GM21367 (cell line): Measurements from ENCODE around the gene CCDC167.
"Not testable (repeated sequence)": the region's sequence is repeated elsewhere in the genome, so short reads cannot be mapped to it uniquely, and the experiment has no call there.

Experiments used
- ATAC-seq: cut with Tn5 transposase; IDR thresholded peaks from one replicate; pipeline ENCODE4 v1.9.1; 2021; ENCODE audit not compliant: unreplicated experiment

CCDC167 gene

DNA sequence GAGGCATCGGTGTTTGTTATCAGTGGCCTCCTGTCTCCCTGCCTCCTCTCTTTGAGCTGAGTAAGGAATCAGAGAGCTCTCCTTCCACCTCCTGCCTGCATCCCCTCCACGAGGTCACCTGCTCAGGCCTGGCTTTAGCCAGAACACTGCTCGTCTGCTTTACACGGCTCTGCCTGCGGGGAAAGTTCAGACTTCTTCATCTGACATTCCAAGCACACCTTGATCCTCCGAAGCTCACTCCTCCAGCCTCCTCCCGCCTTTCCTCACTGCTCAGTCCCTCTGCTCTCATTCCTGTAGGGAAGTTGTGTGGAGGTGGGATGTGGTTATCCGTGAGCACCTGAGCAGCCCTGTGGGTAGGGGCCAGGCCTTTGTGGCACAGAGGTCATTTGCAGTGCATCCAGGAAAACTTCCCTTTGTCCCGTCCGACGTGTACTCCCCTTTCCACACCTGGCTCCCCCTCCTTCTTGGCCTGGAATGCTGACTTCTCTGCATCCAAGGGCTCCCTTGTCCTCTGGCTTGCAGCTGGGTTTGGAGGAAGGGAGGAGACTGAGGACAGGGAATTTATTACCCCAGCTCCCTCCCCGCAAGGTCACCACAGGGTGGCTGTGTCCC lies 12.8 kb upstream of the CCDC167 start:
- ATAC-seq: no peak

DNA sequence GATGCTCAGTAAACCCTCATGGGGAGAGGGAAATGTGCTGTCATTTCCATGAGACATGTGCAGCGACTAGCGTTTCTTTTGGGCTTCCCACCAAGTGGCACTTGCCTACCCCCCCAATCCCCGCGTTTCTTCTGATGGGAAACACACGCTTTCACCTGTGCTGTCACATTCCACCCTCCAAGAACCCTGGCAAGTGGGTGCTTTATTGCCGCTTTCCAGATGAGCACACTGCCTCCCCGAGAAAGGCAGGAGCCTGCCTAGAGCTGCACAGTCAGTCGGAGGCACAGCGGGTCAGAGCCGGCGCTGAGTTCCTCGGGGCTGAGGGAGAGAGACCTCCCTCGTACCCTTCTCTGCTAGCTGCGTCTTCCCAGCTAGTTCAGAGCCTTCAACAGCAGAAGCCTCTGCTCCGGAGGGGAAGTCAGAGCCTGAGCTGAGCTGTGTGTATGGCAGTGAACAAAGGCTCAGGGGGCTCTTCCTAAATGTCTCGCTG lies 12.3 kb upstream of the CCDC167 start:
- ATAC-seq: no peak

DNA sequence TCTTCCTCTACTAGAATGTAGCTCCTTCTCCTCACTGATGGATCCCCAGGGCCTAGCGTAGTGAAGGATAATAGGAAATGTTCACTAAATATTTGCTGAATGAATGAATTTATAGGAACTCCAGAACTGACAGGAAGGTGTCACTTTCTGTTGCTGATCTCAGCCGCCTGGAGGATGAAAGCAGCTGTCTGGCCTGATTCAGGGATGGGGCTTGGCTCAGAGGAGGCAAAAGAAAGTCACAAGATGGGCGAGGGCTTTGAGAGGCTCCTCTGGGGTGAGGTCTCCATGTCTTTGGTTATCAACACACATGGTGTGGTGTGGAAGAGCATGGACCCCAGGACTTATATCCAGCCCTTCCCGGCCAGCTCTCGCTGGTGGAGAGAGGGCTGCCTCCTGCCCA lies 11.5 kb upstream of the CCDC167 start:
- ATAC-seq: no peak

- ATAC-seq: no peak
Measured at GRCh38 chr6:37507690-37508421, 8.2 kb upstream of the CCDC167 start.

DNA sequence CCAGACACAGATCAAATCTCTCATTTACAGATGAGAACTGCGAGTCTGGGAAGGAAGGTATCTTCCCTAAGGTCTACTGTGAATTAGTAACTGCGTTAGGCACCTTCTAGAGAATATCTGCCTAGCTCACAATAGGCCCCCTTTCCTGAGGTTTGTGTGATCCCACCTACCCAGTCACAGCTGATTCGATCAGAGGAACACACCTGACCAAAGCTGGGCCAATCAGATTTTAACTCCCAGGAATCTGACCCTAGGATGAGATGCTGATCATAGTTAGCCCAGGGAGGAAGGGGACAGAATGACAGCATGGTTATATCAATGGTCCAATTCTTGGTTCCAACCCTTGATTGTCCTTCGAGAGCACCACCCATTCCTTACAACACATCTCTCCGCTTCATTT lies 7.4 kb upstream of the CCDC167 start:
- ATAC-seq: no peak

DNA sequence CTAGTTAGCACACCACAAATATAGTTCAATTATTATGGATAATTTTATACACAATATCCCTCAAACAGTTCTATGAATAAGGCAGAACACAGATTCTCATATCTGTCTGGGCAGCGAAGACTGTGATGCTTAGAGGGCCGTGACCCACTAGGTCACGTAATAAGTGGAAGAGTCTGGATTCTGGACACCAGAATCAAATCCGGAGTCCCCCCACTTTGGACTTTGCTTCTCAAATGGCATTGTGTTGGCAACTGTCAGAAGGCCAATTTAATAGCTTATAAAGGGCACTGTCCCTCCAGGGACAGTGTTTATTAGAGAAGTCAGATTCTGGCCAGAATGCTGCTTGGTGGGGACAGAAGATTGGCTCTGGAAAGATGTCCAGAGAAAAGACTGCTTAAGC lies 6.8 kb upstream of the CCDC167 start:
- ATAC-seq: no peak

DNA sequence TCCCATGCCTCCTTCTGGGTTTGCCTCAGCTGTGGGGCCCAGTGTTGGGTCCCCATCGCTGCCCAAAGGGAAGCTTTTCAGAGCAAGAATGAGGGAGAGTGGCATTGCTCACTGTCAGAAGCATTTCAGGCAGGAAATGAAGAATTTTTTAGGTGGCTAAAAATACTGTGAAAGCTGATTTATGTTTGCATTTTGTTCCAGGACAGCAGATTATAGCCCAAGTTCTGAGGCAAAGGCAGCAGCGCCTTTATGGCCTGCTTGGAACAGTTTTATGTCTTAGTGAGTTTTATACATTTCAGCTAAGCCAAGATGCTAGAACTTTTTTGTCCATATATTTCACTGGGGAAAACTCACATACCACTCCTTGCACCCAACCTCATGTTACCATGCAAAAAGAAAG lies 4.3 kb upstream of the CCDC167 start:
- ATAC-seq: no peak

GRCh38 chr6:37503309-37503965 lies 3.7 kb upstream of the CCDC167 start:
- ATAC-seq: no peak

DNA sequence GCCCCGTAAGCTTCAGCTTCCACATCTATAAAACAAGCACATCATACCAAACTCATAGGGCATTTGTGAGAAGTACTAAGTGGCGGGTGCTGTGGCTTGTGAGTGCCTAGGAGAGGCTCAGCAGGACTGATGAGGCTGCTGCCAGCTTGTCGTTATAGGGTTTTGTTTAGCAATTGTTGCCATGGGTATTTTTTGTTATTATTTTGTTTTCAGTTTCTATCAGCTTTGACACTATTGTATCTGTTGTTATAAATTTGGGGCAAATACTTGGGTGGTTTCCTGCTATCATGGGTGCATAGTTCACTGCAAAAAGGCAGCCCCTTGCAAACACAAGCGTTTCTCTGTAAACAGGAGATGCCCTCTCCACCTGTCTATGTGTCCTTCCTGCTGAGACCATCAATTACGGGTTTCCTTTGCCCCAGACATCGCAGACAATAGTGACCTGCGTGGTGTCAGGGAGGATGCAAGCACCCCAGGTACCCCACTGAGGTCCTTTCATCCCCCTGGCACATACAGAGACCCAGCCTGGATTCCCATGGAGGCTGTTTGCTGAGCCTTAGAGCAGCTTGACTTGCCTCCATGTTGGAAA lies 3.1 kb upstream of the CCDC167 start:
- no peak for ATAC-seq

DNA sequence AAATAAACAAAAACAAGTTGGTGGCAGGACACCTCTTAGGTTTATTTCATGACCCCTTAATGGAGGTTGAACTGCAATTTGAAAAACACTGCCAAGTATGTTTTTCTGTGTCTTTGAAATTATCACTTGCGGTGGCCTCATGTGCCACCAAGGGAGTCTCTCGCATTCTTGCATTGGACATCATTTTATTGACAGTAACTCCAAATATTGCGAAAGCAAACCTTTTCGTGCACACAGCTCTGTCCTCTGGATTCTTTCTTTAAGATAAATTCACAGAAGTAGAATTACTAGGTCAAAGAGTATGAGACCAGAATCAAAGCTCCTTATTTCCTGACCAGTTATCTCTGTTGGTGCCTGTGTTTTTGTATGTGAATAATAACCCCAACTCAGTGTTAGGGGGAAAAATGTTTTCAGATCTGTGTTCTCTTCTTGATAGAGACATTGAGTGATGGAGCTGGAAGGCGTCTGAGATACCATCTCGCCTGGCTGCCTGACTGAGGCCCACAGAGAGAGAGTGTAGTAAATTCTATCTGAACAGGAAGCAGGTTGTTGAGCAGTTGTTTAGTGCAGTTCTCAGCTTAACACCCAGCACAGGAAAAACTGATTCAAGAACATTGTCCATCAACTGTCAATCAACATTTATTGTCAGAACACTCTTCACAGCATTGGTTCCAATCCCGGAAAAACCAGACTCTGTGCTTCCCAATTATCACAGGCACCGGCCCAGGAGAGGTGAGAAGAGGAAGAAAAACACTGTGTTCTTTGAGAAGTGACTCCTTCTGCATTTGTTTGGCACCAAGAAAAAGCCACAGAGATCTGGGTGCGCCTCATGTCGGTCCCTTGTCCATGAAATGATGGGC lies 2.2 kb upstream of the CCDC167 start:
- no peak for ATAC-seq

DNA sequence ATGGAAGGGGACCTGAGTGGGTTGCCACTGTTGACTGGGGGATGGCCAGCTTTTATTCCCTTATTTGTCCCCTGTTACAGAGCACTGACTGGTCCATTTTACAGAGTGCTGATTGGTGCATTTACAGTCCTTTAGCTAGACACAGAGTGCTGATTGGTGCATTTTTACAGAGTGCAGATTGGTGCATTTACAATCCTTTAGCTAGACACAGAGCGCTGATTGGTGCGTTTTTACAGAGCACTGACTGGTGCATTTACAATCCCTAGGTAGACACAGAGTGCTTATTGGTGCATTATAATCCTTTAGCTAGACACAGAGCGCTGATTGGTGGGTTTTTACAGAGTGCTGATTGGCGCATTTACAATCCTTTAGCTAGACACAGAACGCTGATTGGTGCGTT lies 1.2 kb upstream of the CCDC167 start:
- ATAC-seq: not testable (repeated sequence)

GRCh38 chr6:37500294-37500608 lies 558 bp upstream of the CCDC167 start:
- ATAC-seq: no peak

- no peak for ATAC-seq
Measured at GRCh38 chr6:37496951-37497885, 2.5 kb downstream of the CCDC167 start.

- no peak for ATAC-seq
Measured at GRCh38 chr6:37495244-37495934, 4.3 kb downstream of the CCDC167 start.

DNA sequence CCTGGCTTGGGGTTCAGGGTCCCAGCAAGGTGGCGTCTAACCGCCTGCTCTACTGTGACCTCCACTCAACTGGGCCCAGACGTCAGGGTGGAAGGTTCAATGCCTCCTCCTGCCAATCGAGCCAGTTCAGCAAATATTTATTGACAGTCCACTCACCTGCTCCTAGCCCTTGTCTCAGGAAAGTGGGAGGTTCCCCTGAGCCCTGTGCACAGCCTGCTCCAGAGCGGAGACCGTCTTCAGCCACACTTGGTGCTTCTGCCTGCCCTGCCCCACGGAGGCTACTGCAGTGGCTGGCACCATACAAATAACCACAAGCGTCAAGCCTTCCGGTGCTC lies 6.1 kb downstream of the CCDC167 start:
- no peak for ATAC-seq

- ATAC-seq: no peak
Measured at GRCh38 chr6:37492991-37493660, 6.6 kb downstream of the CCDC167 start.

DNA sequence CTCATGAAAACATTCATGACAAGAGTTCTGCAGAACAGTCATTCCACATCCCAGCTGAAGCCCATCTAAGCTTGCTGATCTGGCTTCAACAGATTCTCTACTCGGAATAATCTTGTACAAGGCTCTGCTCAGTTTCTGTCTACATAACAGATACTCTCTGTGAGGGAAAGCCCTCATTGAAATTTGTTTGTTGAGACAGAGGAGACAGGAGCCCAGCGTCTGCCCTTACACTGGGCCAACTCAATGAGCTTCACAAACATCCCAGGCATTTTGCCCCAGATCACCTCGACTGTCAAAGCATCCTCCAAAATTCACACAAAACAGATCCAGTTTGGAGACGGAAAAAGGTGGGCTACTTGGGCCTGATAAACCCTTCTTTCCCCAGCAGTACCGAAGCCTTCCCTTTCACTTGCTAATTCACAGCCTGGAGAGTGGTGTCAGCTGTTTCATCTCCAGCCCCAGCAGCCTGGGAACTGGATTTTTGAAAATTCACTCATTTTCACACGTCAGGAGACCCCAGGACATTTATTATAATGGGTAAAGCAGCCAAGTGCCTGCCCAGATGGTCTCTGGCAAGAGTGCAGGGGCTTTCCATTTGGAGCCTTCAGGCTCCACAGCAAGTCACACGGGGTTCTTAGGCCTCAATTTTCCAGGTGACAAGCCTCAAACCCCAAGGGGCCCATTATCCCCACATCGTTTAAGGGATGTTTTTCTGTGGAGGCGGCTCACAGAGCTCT lies 7.3 kb downstream of the CCDC167 start:
- ATAC-seq: no peak

- ATAC-seq: no peak
Measured at GRCh38 chr6:37491830-37492208, 7.9 kb downstream of the CCDC167 start.
